HEK293 (cell line): ENCODE data around the gene CCDC85C.

Source experiments
- CTCF ChIA-PET: fragments of 350-600 bp; formaldehyde crosslinking; extraction: SDS; loops from one replicate; lab custom pipeline; 2021; ENCODE audit warnings: antibody characterized with exemption; lab: Yijun Ruan, JAX
- POLR2A ChIA-PET: fragments of 300-600 bp; formaldehyde crosslinking; extraction: SDS; loops from one replicate; lab custom pipeline; 2020; ENCODE audit warnings: antibody characterized with exemption, inconsistent platforms; lab: Yijun Ruan, JAX
- H3K27ac ChIP-seq: fragments of 200-500 bp; sonication (Bioruptor generic); 2 replicates; pipeline ENCODE4 v1.5.1; 2014; ENCODE audit warnings: low read depth, low read length, control low read depth, inconsistent platforms; ENCODE audit errors: extremely low read depth
- H3K36me3 ChIP-seq, 2 experiments: fragments of 200-500 bp in 1 of 2; sonication (Bioruptor generic) in 1 of 2; 1 replicate in 1 of 2; 2 replicates in 1 of 2; pipeline ENCODE4 v1.5.1; 2014 to 2017; ENCODE audit warnings: inconsistent platforms in 2 of 2, low read length in 2 of 2; ENCODE audit not compliant: control insufficient read depth in 2 of 2, insufficient read depth in 1 of 2
- H3K4me1 ChIP-seq: fragments of 200-500 bp; sonication (Bioruptor generic); 2 replicates; pipeline ENCODE4 v1.5.1; 2014; ENCODE audit warnings: mild to moderate bottlenecking, low read length, inconsistent platforms; ENCODE audit not compliant: control insufficient read depth, insufficient read depth
- H3K4me3 ChIP-seq: 2 replicates; pipeline ENCODE4 v1.5.1; 2011; ENCODE audit warnings: low read depth, mild to moderate bottlenecking, control low read depth, low read length, moderate library complexity
- H3K9me3 ChIP-seq: fragments of 200-500 bp; sonication (Bioruptor generic); 2 replicates; pipeline ENCODE4 v1.5.1; 2014; ENCODE audit warnings: low read depth, low read length, inconsistent platforms; ENCODE audit not compliant: control insufficient read depth, insufficient read depth
- KLF16 ChIP-seq: fragments of 450-650 bp; formaldehyde crosslinking; IDR thresholded peaks from 2 replicates; pipeline ENCODE4 v1.5.1; 2017; ENCODE audit warnings: missing biosample characterization, missing genetic modification characterization
- PRDM1 ChIP-seq: fragments of 450-650 bp; formaldehyde crosslinking; IDR thresholded peaks from 2 replicates; pipeline ENCODE4; 2016; ENCODE audit warnings: missing biosample characterization, missing genetic modification characterization
- REPIN1 ChIP-seq: fragments of 450-650 bp; formaldehyde crosslinking; IDR thresholded peaks from 2 replicates; pipeline ENCODE4 v1.5.1; 2017; ENCODE audit warnings: missing biosample characterization, missing genetic modification characterization, low read depth
- ZNF202 ChIP-seq: fragments of 450-650 bp; formaldehyde crosslinking; IDR thresholded peaks from 2 replicates; pipeline ENCODE4 v1.5.1; 2016; ENCODE audit warnings: missing biosample characterization, missing genetic modification characterization, borderline replicate concordance
- ZNF248 ChIP-seq: fragments of 450-650 bp; formaldehyde crosslinking; IDR thresholded peaks from 2 replicates; pipeline ENCODE4 v1.5.1; 2017; ENCODE audit warnings: missing biosample characterization, missing genetic modification characterization
- ZNF37A ChIP-seq: fragments of 450-650 bp; IDR thresholded peaks from 2 replicates; pipeline ENCODE4 v1.5.1; 2018; ENCODE audit warnings: missing biosample characterization, missing genetic modification characterization
- ZNF529 ChIP-seq: fragments of 450-650 bp; formaldehyde crosslinking; IDR thresholded peaks from 2 replicates; pipeline ENCODE4 v1.5.1; 2017; ENCODE audit warnings: missing genetic modification characterization, missing biosample characterization; ENCODE audit not compliant: insufficient replicate concordance
- ZNF530 ChIP-seq: fragments of 450-650 bp; formaldehyde crosslinking; IDR thresholded peaks from 2 replicates; pipeline ENCODE4 v1.5.1; 2016; ENCODE audit warnings: low read depth, missing biosample characterization, missing genetic modification characterization
- ZNF610 ChIP-seq: fragments of 450-650 bp; formaldehyde crosslinking; IDR thresholded peaks from 2 replicates; pipeline ENCODE4 v1.5.1; 2016; ENCODE audit warnings: missing biosample characterization, missing genetic modification characterization, borderline replicate concordance
- ZNF670 ChIP-seq: fragments of 450-650 bp; formaldehyde crosslinking; IDR thresholded peaks from 2 replicates; pipeline ENCODE4 v1.5.1; 2016; ENCODE audit warnings: missing biosample characterization, missing genetic modification characterization, low read depth
- TF ChIP-seq, protein P1 (sequence below): fragments of 450-650 bp; IDR thresholded peaks from 2 replicates; pipeline ENCODE4 v1.5.1; 2018; ENCODE audit warnings: missing biosample characterization, missing genetic modification characterization
- TF ChIP-seq, protein P2 (sequence below): IDR thresholded peaks from 2 replicates; pipeline ENCODE4 v1.6.1; 2011; ENCODE audit warnings: mild to moderate bottlenecking, low read depth, low read length, borderline replicate concordance
- TF ChIP-seq, protein P3 (sequence below): fragments of 450-650 bp; formaldehyde crosslinking; IDR thresholded peaks from 2 replicates; pipeline ENCODE4 v1.5.1; 2016; ENCODE audit warnings: missing biosample characterization, missing genetic modification characterization
- TF ChIP-seq, protein P4 (sequence below): fragments of 450-650 bp; IDR thresholded peaks from 2 replicates; pipeline ENCODE4 v1.5.1; 2018; ENCODE audit warnings: missing biosample characterization, mild to moderate bottlenecking, missing genetic modification characterization

The CCDC85C gene

DNA sequence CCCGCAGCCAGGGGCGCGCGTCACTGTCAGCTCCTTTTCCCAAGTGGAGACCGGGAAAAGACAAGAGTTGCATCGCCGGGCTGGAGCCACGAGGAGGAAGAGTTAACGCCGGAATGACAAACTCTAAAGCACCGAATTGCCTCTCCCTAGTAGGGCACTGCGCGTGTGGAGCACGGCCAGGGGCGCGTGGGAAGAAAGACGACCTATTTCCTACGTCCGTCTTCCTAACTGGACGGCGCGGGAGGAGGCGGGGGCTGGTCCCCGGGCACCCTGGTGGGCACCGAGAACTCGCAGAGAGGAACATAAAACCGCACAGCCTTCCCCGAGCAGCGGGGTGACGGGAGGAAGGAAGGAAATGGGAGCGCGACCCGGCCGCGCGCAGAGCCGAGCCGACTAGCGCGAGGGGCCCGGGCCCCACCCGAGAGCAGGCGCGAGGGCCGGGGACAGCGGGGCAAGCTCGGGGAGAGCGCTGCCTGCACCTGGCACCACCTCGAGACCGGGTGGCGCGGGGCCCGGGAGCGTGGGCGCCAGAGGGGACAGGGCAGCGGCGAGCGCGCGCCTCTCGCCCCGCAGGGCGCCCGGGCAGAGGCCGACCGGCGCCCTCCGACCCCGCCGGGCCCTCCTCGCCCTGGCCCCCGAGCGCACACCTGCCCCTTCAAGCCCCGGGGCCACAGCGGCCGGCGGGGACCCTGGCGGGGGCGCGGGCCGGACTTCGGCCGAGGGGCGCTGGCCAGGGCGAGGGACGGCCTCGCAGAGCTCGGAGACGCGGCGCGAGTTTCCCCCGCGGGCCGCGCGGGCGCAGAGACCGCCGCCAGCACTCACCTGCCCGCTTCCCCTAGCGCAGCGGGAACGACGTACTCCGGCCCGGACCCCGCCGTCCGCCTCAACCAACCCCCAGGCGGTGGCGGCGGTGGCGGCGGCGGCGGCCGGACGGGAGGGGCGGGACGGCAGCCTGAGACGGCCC is 123.8 kb downstream of the CCDC85C start, which contains the start of gene SETD3 (continued):
- TF ChIP-seq, protein P1, sequence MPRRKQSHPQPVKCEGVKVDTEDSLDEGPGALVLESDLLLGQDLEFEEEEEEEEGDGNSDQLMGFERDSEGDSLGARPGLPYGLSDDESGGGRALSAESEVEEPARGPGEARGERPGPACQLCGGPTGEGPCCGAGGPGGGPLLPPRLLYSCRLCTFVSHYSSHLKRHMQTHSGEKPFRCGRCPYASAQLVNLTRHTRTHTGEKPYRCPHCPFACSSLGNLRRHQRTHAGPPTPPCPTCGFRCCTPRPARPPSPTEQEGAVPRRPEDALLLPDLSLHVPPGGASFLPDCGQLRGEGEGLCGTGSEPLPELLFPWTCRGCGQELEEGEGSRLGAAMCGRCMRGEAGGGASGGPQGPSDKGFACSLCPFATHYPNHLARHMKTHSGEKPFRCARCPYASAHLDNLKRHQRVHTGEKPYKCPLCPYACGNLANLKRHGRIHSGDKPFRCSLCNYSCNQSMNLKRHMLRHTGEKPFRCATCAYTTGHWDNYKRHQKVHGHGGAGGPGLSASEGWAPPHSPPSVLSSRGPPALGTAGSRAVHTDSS = no peak
- TF ChIP-seq ZNF610 (tag by site-specific recombination) = no peak

DNA sequence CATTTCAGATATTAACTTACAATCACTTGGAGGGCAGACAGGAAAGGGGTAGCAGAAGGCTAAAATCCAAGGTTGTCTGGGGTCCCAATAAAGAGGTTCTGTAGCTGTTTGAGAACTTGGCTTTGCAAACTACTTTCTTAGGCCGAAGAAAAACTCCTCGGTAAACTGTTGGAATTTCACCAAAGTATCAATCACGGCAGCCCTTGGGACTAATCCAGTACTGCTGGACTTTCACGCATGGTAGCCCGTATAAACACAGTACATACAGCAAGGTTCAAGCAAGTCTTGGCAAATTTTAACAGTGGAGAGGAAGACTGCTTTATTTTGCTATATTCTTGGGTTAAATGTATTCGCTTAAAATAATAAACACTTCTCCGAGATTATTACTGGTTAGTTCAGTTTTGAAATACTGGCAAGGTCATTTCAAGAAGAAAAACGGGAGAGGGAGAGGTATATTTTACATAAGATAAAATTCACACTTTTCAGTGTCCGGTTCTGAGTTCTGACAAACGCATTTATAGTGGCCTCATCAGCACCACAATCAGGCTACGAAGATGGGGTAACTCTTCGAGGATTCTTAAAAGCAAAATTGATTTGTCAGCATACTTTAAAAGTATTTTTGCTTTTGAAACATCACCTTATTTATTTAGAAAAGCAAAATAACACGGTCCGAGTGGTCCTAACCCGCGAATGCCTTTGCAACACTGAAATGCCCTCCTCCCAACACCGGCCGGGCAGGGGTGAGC is 124.7 kb downstream of the CCDC85C start:
- TF ChIP-seq KLF16 = no peak
- TF ChIP-seq ZNF248 (tag by site-specific recombination) = no peak
- no peak for TF ChIP-seq ZNF202 (tag by site-specific recombination)
- TF ChIP-seq ZNF529 (tag by site-specific recombination) = no peak
- TF ChIP-seq REPIN1 (tag by site-specific recombination) = no peak
- TF ChIP-seq, protein P2, sequence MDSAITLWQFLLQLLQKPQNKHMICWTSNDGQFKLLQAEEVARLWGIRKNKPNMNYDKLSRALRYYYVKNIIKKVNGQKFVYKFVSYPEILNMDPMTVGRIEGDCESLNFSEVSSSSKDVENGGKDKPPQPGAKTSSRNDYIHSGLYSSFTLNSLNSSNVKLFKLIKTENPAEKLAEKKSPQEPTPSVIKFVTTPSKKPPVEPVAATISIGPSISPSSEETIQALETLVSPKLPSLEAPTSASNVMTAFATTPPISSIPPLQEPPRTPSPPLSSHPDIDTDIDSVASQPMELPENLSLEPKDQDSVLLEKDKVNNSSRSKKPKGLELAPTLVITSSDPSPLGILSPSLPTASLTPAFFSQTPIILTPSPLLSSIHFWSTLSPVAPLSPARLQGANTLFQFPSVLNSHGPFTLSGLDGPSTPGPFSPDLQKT = no peak
- TF ChIP-seq, protein P3, sequence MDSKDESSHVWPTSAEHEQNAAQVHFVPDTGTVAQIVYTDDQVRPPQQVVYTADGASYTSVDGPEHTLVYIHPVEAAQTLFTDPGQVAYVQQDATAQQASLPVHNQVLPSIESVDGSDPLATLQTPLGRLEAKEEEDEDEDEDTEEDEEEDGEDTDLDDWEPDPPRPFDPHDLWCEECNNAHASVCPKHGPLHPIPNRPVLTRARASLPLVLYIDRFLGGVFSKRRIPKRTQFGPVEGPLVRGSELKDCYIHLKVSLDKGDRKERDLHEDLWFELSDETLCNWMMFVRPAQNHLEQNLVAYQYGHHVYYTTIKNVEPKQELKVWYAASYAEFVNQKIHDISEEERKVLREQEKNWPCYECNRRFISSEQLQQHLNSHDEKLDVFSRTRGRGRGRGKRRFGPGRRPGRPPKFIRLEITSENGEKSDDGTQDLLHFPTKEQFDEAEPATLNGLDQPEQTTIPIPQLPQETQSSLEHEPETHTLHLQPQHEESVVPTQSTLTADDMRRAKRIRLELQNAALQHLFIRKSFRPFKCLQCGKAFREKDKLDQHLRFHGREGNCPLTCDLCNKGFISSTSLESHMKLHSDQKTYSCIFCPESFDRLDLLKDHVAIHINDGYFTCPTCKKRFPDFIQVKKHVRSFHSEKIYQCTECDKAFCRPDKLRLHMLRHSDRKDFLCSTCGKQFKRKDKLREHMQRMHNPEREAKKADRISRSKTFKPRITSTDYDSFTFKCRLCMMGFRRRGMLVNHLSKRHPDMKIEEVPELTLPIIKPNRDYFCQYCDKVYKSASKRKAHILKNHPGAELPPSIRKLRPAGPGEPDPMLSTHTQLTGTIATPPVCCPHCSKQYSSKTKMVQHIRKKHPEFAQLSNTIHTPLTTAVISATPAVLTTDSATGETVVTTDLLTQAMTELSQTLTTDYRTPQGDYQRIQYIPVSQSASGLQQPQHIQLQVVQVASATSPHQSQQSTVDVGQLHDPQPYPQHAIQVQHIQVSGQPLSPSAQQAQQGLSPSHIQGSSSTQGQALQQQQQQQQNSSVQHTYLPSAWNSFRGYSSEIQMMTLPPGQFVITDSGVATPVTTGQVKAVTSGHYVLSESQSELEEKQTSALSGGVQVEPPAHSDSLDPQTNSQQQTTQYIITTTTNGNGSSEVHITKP = no peak
- no peak for TF ChIP-seq ZNF670 (tag by site-specific recombination)
- TF ChIP-seq PRDM1 (tag by site-specific recombination) = 0 out of 2 replicates have a peak, but pooled peaks have one; percentile 0
- TF ChIP-seq, protein P4, sequence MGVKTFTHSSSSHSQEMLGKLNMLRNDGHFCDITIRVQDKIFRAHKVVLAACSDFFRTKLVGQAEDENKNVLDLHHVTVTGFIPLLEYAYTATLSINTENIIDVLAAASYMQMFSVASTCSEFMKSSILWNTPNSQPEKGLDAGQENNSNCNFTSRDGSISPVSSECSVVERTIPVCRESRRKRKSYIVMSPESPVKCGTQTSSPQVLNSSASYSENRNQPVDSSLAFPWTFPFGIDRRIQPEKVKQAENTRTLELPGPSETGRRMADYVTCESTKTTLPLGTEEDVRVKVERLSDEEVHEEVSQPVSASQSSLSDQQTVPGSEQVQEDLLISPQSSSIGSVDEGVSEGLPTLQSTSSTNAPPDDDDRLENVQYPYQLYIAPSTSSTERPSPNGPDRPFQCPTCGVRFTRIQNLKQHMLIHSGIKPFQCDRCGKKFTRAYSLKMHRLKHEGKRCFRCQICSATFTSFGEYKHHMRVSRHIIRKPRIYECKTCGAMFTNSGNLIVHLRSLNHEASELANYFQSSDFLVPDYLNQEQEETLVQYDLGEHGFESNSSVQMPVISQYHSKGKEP (tag by site-specific recombination) = peak; percentile 45; the same call in 1 of the 2 replicates
- TF ChIP-seq ZNF530 = no peak
- TF ChIP-seq ZNF37A = no peak
- CTCF ChIA-PET = no interaction called here
- Histone ChIP-seq H3K9me3 (no peaks in the 10 kb centered on the region), H3K27ac (peak overlapping the region; percentile 88; the same call in 1 of the 2 replicates), H3K4me1 (peaks cover 21% of the 10 kb centered on the region), H3K36me3 (no peaks in the 10 kb centered on the region), H3K4me3 (peak overlapping the region; percentile 96)
- POLR2A ChIA-PET = interaction anchor here (1.5 kb wide), 1 partner anchor 12 kb away, joined by 3 read pairs; no protein-coding TSS in a partner anchor
